HepG2 (cell line): ENCODE results near the gene ASAP2. TPM values are rescaled to one million over a fixed set of nuclear protein-coding genes. Genes with fewer than 3 reads are reported as not detected.

ENCODE experiments used
- FOXK1 ChIP-seq: sonication (generic); formaldehyde crosslinking; IDR thresholded peaks from 2 replicates; pipeline ENCODE4 v1.4.0; 2020; ENCODE audit warnings: low read depth, missing genetic modification reagents, borderline replicate concordance
- GFI1 ChIP-seq: sonication (generic); formaldehyde crosslinking; IDR thresholded peaks from 2 replicates; pipeline ENCODE4 v1.5.0; 2020; ENCODE audit warnings: missing genetic modification reagents, mild to moderate bottlenecking, borderline replicate concordance
- HNRNPH1 ChIP-seq: fragments of 200-400 bp; formaldehyde crosslinking; optimal IDR thresholded peaks from 2 replicates; pipeline ENCODE3; 2017; ENCODE audit warnings: mild to moderate bottlenecking, low read depth, low read length
- KDM1A ChIP-seq: IDR thresholded peaks from 2 replicates; pipeline ENCODE4 v1.6.1; 2016; ENCODE audit warnings: missing compliant biosample characterization
- STAT6 ChIP-seq: sonication (generic); formaldehyde crosslinking; IDR thresholded peaks from 2 replicates; pipeline ENCODE4 v1.4.0; 2020; ENCODE audit warnings: missing genetic modification reagents, mild to moderate bottlenecking, borderline replicate concordance
- TEAD3 ChIP-seq: optimal IDR thresholded peaks from 2 replicates; pipeline ENCODE3; 2016; ENCODE audit warnings: borderline replicate concordance
- ZNF687 ChIP-seq: sonication (generic); formaldehyde crosslinking; IDR thresholded peaks from 2 replicates; pipeline ENCODE4 v1.5.1; 2020; ENCODE audit warnings: mild to moderate bottlenecking, missing genetic modification reagents, moderate library complexity
- ZNF746 ChIP-seq: sonication (generic); formaldehyde crosslinking; IDR thresholded peaks from 2 replicates; pipeline ENCODE4 v1.8.0; 2022; ENCODE audit warnings: mild to moderate bottlenecking, missing genetic modification reagents
- polyA plus RNA-seq, 8 experiments: library from polyadenylated mRNA; depleted of rRNA in 3 of 8; stranded (reverse) in 7 of 8; unstranded in 1 of 8; fragments of >200 nt; fragmentation: Illumina TruSeq in 4 of 8; extraction: Trizol in 4 of 8; gene quantifications; 2 replicates each; pipeline versions ENCODE4 v1.2.1 to v1.2.3, GENCODE V29; 2011 to 2016; ENCODE audit warnings: low read depth in 4 of 8, missing spikeins in 1 of 8, mixed read lengths in 1 of 8; ENCODE audit not compliant: insufficient read depth in 1 of 8
- total RNA-seq, 5 experiments: library from RNA; depleted of rRNA; stranded (reverse); fragments of >200 nt; fragmentation: Illumina TruSeq; extraction: Trizol; gene quantifications; 2 replicates each; pipeline ENCODE4 v1.2.3, GENCODE V29; 2016; ENCODE audit warnings: low read depth in 1 of 5

Gene ASAP2
- total and polyA plus RNA-seq, 2 of the 13 experiments (the other 11 are each of a cell fraction or from before 2014, with no cell fraction given), result 7.3 to 22.3 TPM

DNA sequence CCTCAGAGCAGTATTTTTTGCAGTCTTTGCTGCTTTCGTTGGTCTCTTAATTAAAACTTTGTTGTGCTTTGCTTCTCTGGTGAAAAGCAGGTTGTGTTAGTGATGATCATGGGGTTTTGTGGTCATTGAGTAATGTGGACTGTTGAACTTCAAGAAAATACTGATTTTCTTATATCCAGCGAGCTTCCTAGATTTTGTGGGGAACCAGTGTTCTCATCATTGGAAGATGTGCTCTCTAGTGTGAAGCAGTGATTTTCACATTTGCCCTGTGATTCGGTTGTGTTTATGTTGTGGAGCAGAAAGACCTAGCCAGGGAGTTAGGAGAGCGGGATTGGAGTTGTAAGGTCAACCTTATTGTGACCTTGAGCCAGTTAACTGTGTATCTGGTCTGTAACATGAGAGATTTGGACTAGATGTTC lies 12.4 kb downstream of the ASAP2 start (continued):
- TF ChIP-seq STAT6 (no peak), KDM1A (CRISPR knock-in tag) (no peak), HNRNPH1 (no peak), FOXK1 (CRISPR knock-in tag) (no peak), ZNF746 (CRISPR knock-in tag) (no peak), TEAD3 (no peak), GFI1 (peak; percentile 86), ZNF687 (CRISPR knock-in tag) (no peak)
- TF ChIP-seq, all 625 proteins: peak for 13
